H9 (cell line): ENCODE data around the gene PBX1. TPM values are rescaled to one million over a fixed set of nuclear protein-coding genes. Genes with fewer than 3 reads are reported as not detected.
A peak's percentile ranks its signal among the peaks of the same experiment; 100 is the strongest.

ENCODE experiments used
- DNase-seq: peaks from one replicate; pipeline ENCODE4 v3.0.0-alpha.2; 2017
- H2AFZ ChIP-seq: one replicate; pipeline ENCODE4 v1.6.1; 2013; ENCODE audit warnings: mild to moderate bottlenecking, low read length, control low read depth, moderate library complexity
- H2AK5ac ChIP-seq: 2 replicates; pipeline ENCODE4 v1.6.1; 2013; ENCODE audit warnings: low read length, control low read depth, mixed read lengths; ENCODE audit not compliant: insufficient read length
- H2BK120ac ChIP-seq: one replicate; pipeline ENCODE4 v1.6.1; 2013; ENCODE audit warnings: low read depth, mild to moderate bottlenecking, low read length, control low read depth, inconsistent platforms; ENCODE audit not compliant: poor library complexity, severe bottlenecking
- H2BK12ac ChIP-seq: 2 replicates; pipeline ENCODE4 v1.6.1; 2013; ENCODE audit warnings: low read length, control low read depth, mixed read lengths, low read depth; ENCODE audit not compliant: insufficient read length
- H2BK15ac ChIP-seq: 2 replicates; pipeline ENCODE4 v1.6.1; 2013; ENCODE audit warnings: low read depth, low read length, control low read depth
- H2BK20ac ChIP-seq: one replicate; pipeline ENCODE4 v1.6.1; 2013; ENCODE audit warnings: low read depth, mild to moderate bottlenecking, low read length, control low read depth, inconsistent platforms; ENCODE audit not compliant: poor library complexity, severe bottlenecking
- H2BK5ac ChIP-seq: 2 replicates; pipeline ENCODE4 v1.6.1; 2013; ENCODE audit warnings: low read length, control low read depth, mixed read lengths; ENCODE audit not compliant: insufficient read length
- H3K14ac ChIP-seq: 2 replicates; pipeline ENCODE4 v1.6.1; 2013; ENCODE audit warnings: low read length, control low read depth; ENCODE audit not compliant: insufficient read depth
- H3K18ac ChIP-seq: 2 replicates; pipeline ENCODE4 v1.6.1; 2013; ENCODE audit warnings: low read depth, mild to moderate bottlenecking, mixed read lengths, low read length, control low read depth; ENCODE audit not compliant: insufficient read length
- H3K23ac ChIP-seq: 2 replicates; pipeline ENCODE4 v1.6.1; 2013; ENCODE audit warnings: low read length, control low read depth, mixed read lengths, low read depth; ENCODE audit not compliant: insufficient read length
- H3K23me2 ChIP-seq: 2 replicates; pipeline ENCODE4 v1.6.1; 2013; ENCODE audit warnings: low read depth, mild to moderate bottlenecking, mixed read lengths, low read length, control low read depth; ENCODE audit not compliant: insufficient read length, poor library complexity, severe bottlenecking
- H3K27ac ChIP-seq: 2 replicates; pipeline ENCODE4 v1.5.1; 2013; ENCODE audit warnings: low read length, control low read depth, mixed read lengths, low read depth; ENCODE audit not compliant: insufficient read length
- H3K27me3 ChIP-seq: 2 replicates; pipeline ENCODE4 v1.6.1; 2013; ENCODE audit warnings: low read length, control low read depth, inconsistent platforms; ENCODE audit not compliant: insufficient read depth
- H3K4ac ChIP-seq: 2 replicates; pipeline ENCODE4 v1.6.1; 2013; ENCODE audit warnings: low read depth, mild to moderate bottlenecking, control low read depth, inconsistent platforms, low read length, moderate library complexity
- H3K4me1 ChIP-seq: 2 replicates; pipeline ENCODE4 v1.6.1; 2013; ENCODE audit warnings: low read length, control low read depth, inconsistent platforms; ENCODE audit not compliant: insufficient read depth
- H3K4me2 ChIP-seq: 2 replicates; pipeline ENCODE4 v1.6.1; 2013; ENCODE audit warnings: low read length, control low read depth, mixed read lengths; ENCODE audit not compliant: insufficient read length, insufficient read depth
- H3K56ac ChIP-seq: 2 replicates; pipeline ENCODE4 v1.6.1; 2013; ENCODE audit warnings: low read depth, mild to moderate bottlenecking, mixed read lengths, low read length, control low read depth; ENCODE audit not compliant: insufficient read length
- H3K79me1 ChIP-seq: 2 replicates; pipeline ENCODE4 v1.6.1; 2013; ENCODE audit warnings: low read depth, mild to moderate bottlenecking, moderate library complexity, low read length, control low read depth, inconsistent platforms; ENCODE audit not compliant: insufficient read depth, poor library complexity, severe bottlenecking
- H3K79me2 ChIP-seq: 2 replicates; pipeline ENCODE4 v1.6.1; 2013; ENCODE audit warnings: low read length, control low read depth, inconsistent platforms; ENCODE audit not compliant: insufficient read depth
- H3K9ac ChIP-seq: 2 replicates; pipeline ENCODE4 v1.6.1; 2013; ENCODE audit warnings: low read length, control low read depth, mixed read lengths; ENCODE audit not compliant: insufficient read length; ENCODE audit errors: extremely low read depth
- H3K9me3 ChIP-seq: one replicate; pipeline ENCODE4 v1.6.1; 2013; ENCODE audit warnings: low read depth, low read length, inconsistent platforms; ENCODE audit not compliant: control insufficient read depth
- H3T11ph ChIP-seq: one replicate; pipeline ENCODE4 v1.6.1; 2013; ENCODE audit warnings: mild to moderate bottlenecking, low read length, control low read depth, inconsistent platforms
- H4K20me1 ChIP-seq: one replicate; pipeline ENCODE4 v1.6.1; 2013; ENCODE audit not compliant: control insufficient read depth, insufficient read length, insufficient read depth
- H4K5ac ChIP-seq: 2 replicates; pipeline ENCODE4 v1.6.1; 2013; ENCODE audit warnings: low read depth, mild to moderate bottlenecking, mixed read lengths, low read length, control low read depth; ENCODE audit not compliant: insufficient read length
- H4K8ac ChIP-seq: replicated peaks from 2 replicates; pipeline ENCODE4 v1.6.1; 2013; ENCODE audit warnings: low read length, control low read depth, mixed read lengths, low read depth; ENCODE audit not compliant: insufficient read length
- H4K91ac ChIP-seq: 2 replicates; pipeline ENCODE4 v1.6.1; 2013; ENCODE audit warnings: low read depth, mild to moderate bottlenecking, moderate library complexity, mixed read lengths, low read length, control low read depth; ENCODE audit not compliant: insufficient read length
- H3K27ac Mint-ChIP-seq, 3 experiments: 2 replicates in 2 of 3; 3 replicates in 1 of 3; pipeline ENCODE4 v1.8.0; 2020 to 2021; ENCODE audit warnings: mixed read lengths in 3 of 3, mild to moderate bottlenecking in 1 of 3, moderate library complexity in 1 of 3
- H3K27me3 Mint-ChIP-seq: 2 replicates; pipeline ENCODE4 v1.8.0; 2021; ENCODE audit warnings: low read depth, mild to moderate bottlenecking, moderate library complexity, mixed read lengths
- H3K36me3 Mint-ChIP-seq, 3 experiments: 2 replicates in 2 of 3; 3 replicates in 1 of 3; pipeline ENCODE4 v1.8.0; 2020 to 2021; ENCODE audit warnings: low read depth in 3 of 3, mixed read lengths in 3 of 3; ENCODE audit not compliant: insufficient read depth in 1 of 3
- H3K4me1 Mint-ChIP-seq, 2 experiments: 2 replicates each; pipeline ENCODE4 v1.8.0; 2020; ENCODE audit warnings: mixed read lengths in 2 of 2
- H3K4me3 Mint-ChIP-seq, 2 experiments: 2 replicates in 1 of 2; 3 replicates in 1 of 2; pipeline ENCODE4 v1.8.0; 2020 to 2021; ENCODE audit warnings: mild to moderate bottlenecking in 2 of 2, mixed read lengths in 2 of 2, moderate library complexity in 1 of 2
- H3K9me3 Mint-ChIP-seq, 2 experiments: 2 replicates in 1 of 2; 3 replicates in 1 of 2; pipeline ENCODE4 v1.8.0; 2020; ENCODE audit warnings: mild to moderate bottlenecking in 2 of 2, mixed read lengths in 2 of 2, moderate library complexity in 1 of 2
- WGBS: extraction: QIAGEN DNeasy Blood & Tissue Kit; methylation state at CpG from one replicate; pipeline ENCODE4 v1.1.7; 2013; ENCODE audit warnings: missing lambda C conversion rate, low lambda C conversion rate, mixed read lengths; ENCODE audit not compliant: insufficient read length; ENCODE audit errors: extremely low coverage; 5-methylcytosine and 5-hydroxymethylcytosine counted together
- total RNA-seq: library from RNA; stranded (reverse); gene quantifications from 2 replicates; pipeline ENCODE4 v1.2.1, GENCODE V29; 2021
- TF ChIP-seq, protein P1 (sequence below): fragments of 200-600 bp; sonication (generic); conservative IDR thresholded peaks from 3 replicates; pipeline ENCODE4 v1.8.0; 2021; ENCODE audit warnings: antibody characterized with exemption, mild to moderate bottlenecking

Gene PBX1
- total RNA-seq, 1 experiment from 2014 or later = 142 TPM

DNA sequence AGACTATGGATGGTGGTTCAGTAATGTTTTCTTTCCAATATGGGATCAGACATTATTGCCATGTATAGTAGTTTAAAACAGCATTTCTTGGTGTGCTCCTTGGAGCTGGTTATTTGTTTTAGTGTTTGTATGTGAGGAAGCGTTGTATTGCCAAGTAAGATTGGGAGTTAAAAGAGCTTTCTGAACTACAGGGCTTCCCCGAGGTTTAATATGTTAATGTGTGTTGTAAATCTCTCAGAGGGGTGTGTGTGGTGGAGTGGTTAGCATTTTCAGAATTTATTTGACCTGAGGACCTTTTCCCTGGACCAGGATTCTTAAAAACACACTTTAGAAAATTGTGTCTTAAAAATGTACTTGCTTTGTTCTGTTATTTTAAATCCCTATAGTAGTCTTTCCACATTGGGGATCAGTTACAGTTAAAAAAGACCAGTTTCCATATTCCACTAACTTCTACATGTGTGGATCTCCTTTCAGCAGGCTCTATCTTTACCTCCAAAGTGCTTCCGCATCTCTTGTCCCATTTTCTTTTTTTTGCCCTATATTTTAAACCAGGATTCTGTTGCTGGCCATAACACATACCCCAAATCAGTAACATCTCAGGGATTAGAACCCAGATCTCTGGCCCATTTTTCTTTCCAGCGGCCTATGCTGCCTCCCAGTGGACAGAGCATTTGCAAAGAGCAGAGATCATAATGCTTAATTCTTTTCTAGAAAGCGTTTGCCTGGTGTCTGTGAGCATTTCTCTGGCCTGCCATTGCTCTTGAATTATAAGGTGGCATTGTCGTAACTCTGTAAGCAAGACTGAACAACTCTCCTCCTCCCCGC, 58.6 kb downstream of the PBX1 start:
- Histone ChIP-seq H3K27me3 (no peaks in the 10 kb centered on the region), H3K23me2 (no peaks in the 10 kb centered on the region), H3K4me1 (peaks cover 12% of the 10 kb centered on the region; the same call in 1 of the 2 replicates), H3K9ac (no peak overlapping the region), H3K79me2 (peaks cover 27% of the 10 kb centered on the region), H2BK15ac (no peak overlapping the region), H3K4ac (no peak overlapping the region), H4K20me1 (no peaks in the 10 kb centered on the region), H3K9me3 (no peaks in the 10 kb centered on the region), H3K23ac (no peak overlapping the region), H3T11ph (no peak overlapping the region), H3K14ac (no peak overlapping the region), H3K79me1 (peaks cover 4% of the 10 kb centered on the region), H3K27ac (no peak overlapping the region), H2BK12ac (no peak overlapping the region), H3K4me2 (no peak overlapping the region), H4K91ac (no peak overlapping the region), H2AK5ac (no peak overlapping the region), H2BK120ac (no peak overlapping the region), H3K56ac (no peak overlapping the region), H2AFZ (no peak overlapping the region), H4K8ac (no peak overlapping the region), H2BK20ac (no peak overlapping the region), H3K18ac (no peak overlapping the region), H4K5ac (no peak overlapping the region), H2BK5ac (no peak overlapping the region)
- no peaks in the 10 kb centered on the region for H3K9me3 Mint-ChIP-seq
- peak; percentile 62 for DNase-seq
- peaks cover 0 to 3% (median 0%) of the 10 kb centered on the region in 3 experiments; a peak in 3 of 7 replicates for H3K36me3 Mint-ChIP-seq
- no peak overlapping the region for H3K27ac Mint-ChIP-seq
- whole genome bisulfite sequencing = no CpG with 5 or more reads among the region's 7 CpGs
- no peak overlapping the region for H3K4me3 Mint-ChIP-seq
- H3K4me1 Mint-ChIP-seq = peaks cover 48 to 50% of the 10 kb centered on the region in 2 experiments
- TF ChIP-seq, protein P1, sequence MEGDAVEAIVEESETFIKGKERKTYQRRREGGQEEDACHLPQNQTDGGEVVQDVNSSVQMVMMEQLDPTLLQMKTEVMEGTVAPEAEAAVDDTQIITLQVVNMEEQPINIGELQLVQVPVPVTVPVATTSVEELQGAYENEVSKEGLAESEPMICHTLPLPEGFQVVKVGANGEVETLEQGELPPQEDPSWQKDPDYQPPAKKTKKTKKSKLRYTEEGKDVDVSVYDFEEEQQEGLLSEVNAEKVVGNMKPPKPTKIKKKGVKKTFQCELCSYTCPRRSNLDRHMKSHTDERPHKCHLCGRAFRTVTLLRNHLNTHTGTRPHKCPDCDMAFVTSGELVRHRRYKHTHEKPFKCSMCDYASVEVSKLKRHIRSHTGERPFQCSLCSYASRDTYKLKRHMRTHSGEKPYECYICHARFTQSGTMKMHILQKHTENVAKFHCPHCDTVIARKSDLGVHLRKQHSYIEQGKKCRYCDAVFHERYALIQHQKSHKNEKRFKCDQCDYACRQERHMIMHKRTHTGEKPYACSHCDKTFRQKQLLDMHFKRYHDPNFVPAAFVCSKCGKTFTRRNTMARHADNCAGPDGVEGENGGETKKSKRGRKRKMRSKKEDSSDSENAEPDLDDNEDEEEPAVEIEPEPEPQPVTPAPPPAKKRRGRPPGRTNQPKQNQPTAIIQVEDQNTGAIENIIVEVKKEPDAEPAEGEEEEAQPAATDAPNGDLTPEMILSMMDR = peak; percentile 81
- H3K27me3 Mint-ChIP-seq = no peaks in the 10 kb centered on the region
